ENCODE results near the gene OMP. TPM values are rescaled to one million over a fixed set of nuclear protein-coding genes. Genes with fewer than 3 reads are reported as not detected.

The OMP gene
- polyA plus RNA-seq, 3 donors, result not detected

DNA sequence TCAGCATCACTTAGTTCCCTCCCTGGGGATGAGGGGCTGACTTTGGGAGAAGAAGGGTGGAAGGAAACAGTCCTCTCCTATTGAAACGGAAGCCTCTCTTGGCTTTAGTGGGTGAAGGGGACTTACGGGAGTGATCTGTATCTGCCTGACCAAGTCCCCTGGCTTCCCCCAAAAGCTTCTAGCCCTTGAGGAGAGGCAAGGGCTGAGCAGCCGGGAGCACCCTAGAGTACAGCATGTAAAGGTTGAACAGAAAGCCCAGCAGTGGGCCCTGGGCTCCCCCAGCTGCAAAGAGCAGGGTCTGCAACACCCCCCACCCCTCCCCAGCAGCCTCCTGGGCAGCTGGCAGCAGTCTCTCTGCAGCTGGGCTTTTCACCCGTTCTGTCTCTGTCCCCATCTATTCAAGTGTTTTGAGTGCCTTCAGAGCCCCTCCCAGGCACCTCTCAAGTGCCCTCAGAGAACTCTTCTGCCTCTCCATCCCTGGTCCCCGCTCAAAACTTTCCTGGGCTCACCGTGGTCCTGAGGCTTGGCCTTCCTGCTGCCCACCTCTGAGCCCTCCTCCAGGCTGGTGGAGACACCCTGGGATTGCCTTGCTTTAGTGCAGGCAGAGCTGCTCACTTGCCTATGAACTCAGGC is 33.2 kb upstream of the OMP start:
- Histone ChIP-seq H3K4me2 (replicated peaks; ENCODE audit: extremely low read depth, low read length, poor library complexity, severe bottlenecking) (no peak overlapping the region), H3K9me3 (replicated peaks in 1 of 2; ENCODE audit: control insufficient read depth in 1 of 2, insufficient read depth in 1 of 2, low read length in 2 of 2) (no peaks in the 10 kb centered on the region), H2AFZ (ENCODE audit: insufficient read depth, low read depth, low read length, poor library complexity, severe bottlenecking) (no peak overlapping the region), H4K20me1 (ENCODE audit: insufficient read depth, low read length) (no peaks in the 10 kb centered on the region), H3K9ac (ENCODE audit: insufficient read depth, low read length, poor library complexity, severe bottlenecking) (no peak overlapping the region), H3K27me3 (ENCODE audit: control insufficient read depth in 2 of 2, insufficient read depth in 2 of 2, low read length in 2 of 2) (peaks cover 0 to 10% of the 10 kb centered on the region in 2 donors), H3K36me3 (replicated peaks in 1 of 2; ENCODE audit: control insufficient read depth in 1 of 2, insufficient read depth in 2 of 2, low read length in 2 of 2) (no peaks in the 10 kb centered on the region), H3K27ac (ENCODE audit: low read depth in 1 of 2, low read length in 2 of 2) (no peak overlapping the region), H3K79me2 (ENCODE audit: insufficient read depth, low read length) (no peaks in the 10 kb centered on the region), H3K4me1 (ENCODE audit: control insufficient read depth in 1 of 2, insufficient read depth in 2 of 2, low read length in 2 of 2) (peaks cover 28 to 31% of the 10 kb centered on the region in 2 donors), H3K4me3 (replicated peaks in 1 of 3; ENCODE audit: low read depth in 2 of 3, low read length in 3 of 3) (no peak overlapping the region)
- no peak for DNase-seq
- H3K27me3 Mint-ChIP-seq (ENCODE audit: low read depth in 3 of 3), result peaks cover 10 to 20% (median 18%) of the 10 kb centered on the region in 3 donors
- peaks cover 23% of the 10 kb centered on the region for H3K4me1 Mint-ChIP-seq
- no peaks in the 10 kb centered on the region for H3K36me3 Mint-ChIP-seq
- peak overlapping the region in 2 of 7 donors; percentile 46 for H3K27ac Mint-ChIP-seq
- WGBS (ENCODE audit: insufficient coverage), result 91% methylated on average over 6 of the region's 6 CpGs
- H3K9me3 Mint-ChIP-seq, result no peaks in the 10 kb centered on the region
- intact Hi-C loops (cut with micrococcal nuclease), result no loop called here
- no peak overlapping the region for H3K4me3 Mint-ChIP-seq
- TF ChIP-seq, protein P1, sequence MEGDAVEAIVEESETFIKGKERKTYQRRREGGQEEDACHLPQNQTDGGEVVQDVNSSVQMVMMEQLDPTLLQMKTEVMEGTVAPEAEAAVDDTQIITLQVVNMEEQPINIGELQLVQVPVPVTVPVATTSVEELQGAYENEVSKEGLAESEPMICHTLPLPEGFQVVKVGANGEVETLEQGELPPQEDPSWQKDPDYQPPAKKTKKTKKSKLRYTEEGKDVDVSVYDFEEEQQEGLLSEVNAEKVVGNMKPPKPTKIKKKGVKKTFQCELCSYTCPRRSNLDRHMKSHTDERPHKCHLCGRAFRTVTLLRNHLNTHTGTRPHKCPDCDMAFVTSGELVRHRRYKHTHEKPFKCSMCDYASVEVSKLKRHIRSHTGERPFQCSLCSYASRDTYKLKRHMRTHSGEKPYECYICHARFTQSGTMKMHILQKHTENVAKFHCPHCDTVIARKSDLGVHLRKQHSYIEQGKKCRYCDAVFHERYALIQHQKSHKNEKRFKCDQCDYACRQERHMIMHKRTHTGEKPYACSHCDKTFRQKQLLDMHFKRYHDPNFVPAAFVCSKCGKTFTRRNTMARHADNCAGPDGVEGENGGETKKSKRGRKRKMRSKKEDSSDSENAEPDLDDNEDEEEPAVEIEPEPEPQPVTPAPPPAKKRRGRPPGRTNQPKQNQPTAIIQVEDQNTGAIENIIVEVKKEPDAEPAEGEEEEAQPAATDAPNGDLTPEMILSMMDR (IDR thresholded peaks at IDR 0.05), result no peak

DNA sequence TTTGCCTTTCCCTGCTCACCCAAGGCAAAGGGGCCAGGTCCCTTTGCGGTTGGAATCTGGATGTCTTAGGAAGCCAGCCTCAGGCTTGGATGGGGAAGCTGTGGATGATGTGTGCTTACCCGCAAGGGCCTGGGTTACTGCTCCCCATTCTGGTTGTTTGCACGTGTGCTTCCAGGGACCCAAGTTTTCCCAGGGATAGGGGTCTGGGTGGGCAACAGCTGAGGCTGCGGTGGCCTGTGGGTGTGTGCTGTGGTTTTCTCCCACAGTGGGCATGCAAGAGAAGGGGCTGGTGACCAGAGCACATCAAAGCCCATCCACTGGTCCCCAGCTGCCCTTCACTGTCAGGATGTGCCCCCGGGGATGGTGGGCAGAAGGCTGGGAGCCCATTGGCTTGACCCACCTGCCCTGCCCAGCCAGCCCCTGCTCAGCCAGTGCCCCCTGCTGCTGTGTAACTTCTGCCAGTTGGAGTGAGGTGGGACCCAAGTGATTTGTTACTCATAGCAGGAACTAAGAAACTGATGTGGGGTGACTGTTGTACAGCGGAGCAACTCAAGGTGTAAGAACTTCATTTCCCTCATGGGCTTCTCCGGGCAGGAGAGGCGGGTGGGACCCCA is 32.6 kb upstream of the OMP start:
- Histone ChIP-seq H3K9me3 (replicated peaks in 1 of 2; ENCODE audit: control insufficient read depth in 1 of 2, insufficient read depth in 1 of 2, low read length in 2 of 2) (no peaks in the 10 kb centered on the region), H3K36me3 (replicated peaks in 1 of 2; ENCODE audit: control insufficient read depth in 1 of 2, insufficient read depth in 2 of 2, low read length in 2 of 2) (no peaks in the 10 kb centered on the region), H3K4me2 (replicated peaks; ENCODE audit: extremely low read depth, low read length, poor library complexity, severe bottlenecking) (no peak overlapping the region), H4K20me1 (ENCODE audit: insufficient read depth, low read length) (no peaks in the 10 kb centered on the region), H3K4me3 (replicated peaks in 1 of 3; ENCODE audit: low read depth in 2 of 3, low read length in 3 of 3) (no peak overlapping the region), H2AFZ (ENCODE audit: insufficient read depth, low read depth, low read length, poor library complexity, severe bottlenecking) (no peak overlapping the region), H3K4me1 (ENCODE audit: control insufficient read depth in 1 of 2, insufficient read depth in 2 of 2, low read length in 2 of 2) (peaks cover 28 to 31% of the 10 kb centered on the region in 2 donors), H3K9ac (ENCODE audit: insufficient read depth, low read length, poor library complexity, severe bottlenecking) (no peak overlapping the region), H3K79me2 (ENCODE audit: insufficient read depth, low read length) (no peaks in the 10 kb centered on the region), H3K27me3 (ENCODE audit: control insufficient read depth in 2 of 2, insufficient read depth in 2 of 2, low read length in 2 of 2) (peaks cover 0 to 9% of the 10 kb centered on the region in 2 donors), H3K27ac (ENCODE audit: low read depth in 1 of 2, low read length in 2 of 2) (no peak overlapping the region)
- H3K9me3 Mint-ChIP-seq, result no peaks in the 10 kb centered on the region
- peaks cover 6 to 19% (median 18%) of the 10 kb centered on the region in 3 donors for H3K27me3 Mint-ChIP-seq (ENCODE audit: low read depth in 3 of 3)
- no peak for DNase-seq
- H3K36me3 Mint-ChIP-seq, result no peaks in the 10 kb centered on the region
- H3K27ac Mint-ChIP-seq, result peak overlapping the region in 1 of 7 donors; percentile 46
- H3K4me1 Mint-ChIP-seq, result peaks cover 22% of the 10 kb centered on the region
- intact Hi-C loops (cut with micrococcal nuclease), result no loop called here
- no peak overlapping the region for H3K4me3 Mint-ChIP-seq
- 90% methylated on average over 7 of the region's 8 CpGs for WGBS (ENCODE audit: insufficient coverage)
- TF ChIP-seq, protein P1 (IDR thresholded peaks at IDR 0.05), result no peak
